ENCODE results near the gene ZBTB39. TPM values are rescaled to one million over a fixed set of nuclear protein-coding genes. Genes with fewer than 3 reads are reported as not detected.
A peak's percentile ranks its signal among the peaks of the same experiment; 100 is the strongest.

ZBTB39 gene
- total RNA-seq, 2 experiments from 2014 or later = 5.1 to 5.5 TPM

DNA sequence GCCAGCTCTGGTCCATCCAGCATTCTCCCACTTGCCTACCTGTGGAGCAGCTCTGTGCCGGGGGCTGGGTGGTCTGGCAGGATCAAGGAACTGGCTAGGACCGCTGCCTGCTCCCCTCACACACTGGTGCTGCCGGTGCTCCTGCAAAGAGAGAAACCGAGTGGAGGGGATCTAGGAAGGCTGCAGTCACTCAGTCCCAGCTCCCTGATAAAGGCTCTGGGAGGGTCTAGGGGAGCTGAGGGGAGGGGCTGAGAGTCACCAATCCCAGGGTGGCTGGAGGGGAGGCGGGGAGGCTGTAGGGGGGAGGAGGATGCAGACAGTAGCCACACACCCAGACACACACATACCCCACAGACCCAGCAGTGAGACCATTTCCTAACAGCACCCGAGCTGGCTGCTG is 10.0 kb upstream of the ZBTB39 start, which contains the start of gene TAC3:
TSS of gene TAC3 (minus strand) at position 182 of the 400 bp plus-strand sequence. CDS start 732 bp downstream, outside the sequence.
- ATAC-seq (no peak), DNase-seq (no peak)
- Mint-ChIP-seq H3K4me1 (ENCODE audit: low read depth) (peaks cover 17% of the 10 kb centered on the region), H3K36me3 (ENCODE audit: low read depth) (no peaks in the 10 kb centered on the region), H3K27me3 (no peaks in the 10 kb centered on the region), H3K27ac (no peak within 1 kb of the TSS), H3K9me3 (no peaks in the 10 kb centered on the region), H3K4me3 (no peak within 1 kb of the TSS)
- CTCF ChIA-PET = interaction anchor here (0.7 to 5.0 kb wide), 10 partner anchors 8 to 167 kb away, joined by 3 to 25 read pairs (median 4); no protein-coding TSS in a partner anchor
- intact Hi-C loops (cut with micrococcal nuclease) = no loop called here
- POLR2A ChIA-PET = interaction anchor here (0.9 to 1.7 kb wide), 4 partner anchors 9 to 291 kb away, joined by 3 to 5 read pairs (median 4); partner anchors contain the start of gene NACA
- TF ChIP-seq, protein P1, sequence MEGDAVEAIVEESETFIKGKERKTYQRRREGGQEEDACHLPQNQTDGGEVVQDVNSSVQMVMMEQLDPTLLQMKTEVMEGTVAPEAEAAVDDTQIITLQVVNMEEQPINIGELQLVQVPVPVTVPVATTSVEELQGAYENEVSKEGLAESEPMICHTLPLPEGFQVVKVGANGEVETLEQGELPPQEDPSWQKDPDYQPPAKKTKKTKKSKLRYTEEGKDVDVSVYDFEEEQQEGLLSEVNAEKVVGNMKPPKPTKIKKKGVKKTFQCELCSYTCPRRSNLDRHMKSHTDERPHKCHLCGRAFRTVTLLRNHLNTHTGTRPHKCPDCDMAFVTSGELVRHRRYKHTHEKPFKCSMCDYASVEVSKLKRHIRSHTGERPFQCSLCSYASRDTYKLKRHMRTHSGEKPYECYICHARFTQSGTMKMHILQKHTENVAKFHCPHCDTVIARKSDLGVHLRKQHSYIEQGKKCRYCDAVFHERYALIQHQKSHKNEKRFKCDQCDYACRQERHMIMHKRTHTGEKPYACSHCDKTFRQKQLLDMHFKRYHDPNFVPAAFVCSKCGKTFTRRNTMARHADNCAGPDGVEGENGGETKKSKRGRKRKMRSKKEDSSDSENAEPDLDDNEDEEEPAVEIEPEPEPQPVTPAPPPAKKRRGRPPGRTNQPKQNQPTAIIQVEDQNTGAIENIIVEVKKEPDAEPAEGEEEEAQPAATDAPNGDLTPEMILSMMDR (IDR thresholded peaks at IDR 0.05) = no peak

DNA sequence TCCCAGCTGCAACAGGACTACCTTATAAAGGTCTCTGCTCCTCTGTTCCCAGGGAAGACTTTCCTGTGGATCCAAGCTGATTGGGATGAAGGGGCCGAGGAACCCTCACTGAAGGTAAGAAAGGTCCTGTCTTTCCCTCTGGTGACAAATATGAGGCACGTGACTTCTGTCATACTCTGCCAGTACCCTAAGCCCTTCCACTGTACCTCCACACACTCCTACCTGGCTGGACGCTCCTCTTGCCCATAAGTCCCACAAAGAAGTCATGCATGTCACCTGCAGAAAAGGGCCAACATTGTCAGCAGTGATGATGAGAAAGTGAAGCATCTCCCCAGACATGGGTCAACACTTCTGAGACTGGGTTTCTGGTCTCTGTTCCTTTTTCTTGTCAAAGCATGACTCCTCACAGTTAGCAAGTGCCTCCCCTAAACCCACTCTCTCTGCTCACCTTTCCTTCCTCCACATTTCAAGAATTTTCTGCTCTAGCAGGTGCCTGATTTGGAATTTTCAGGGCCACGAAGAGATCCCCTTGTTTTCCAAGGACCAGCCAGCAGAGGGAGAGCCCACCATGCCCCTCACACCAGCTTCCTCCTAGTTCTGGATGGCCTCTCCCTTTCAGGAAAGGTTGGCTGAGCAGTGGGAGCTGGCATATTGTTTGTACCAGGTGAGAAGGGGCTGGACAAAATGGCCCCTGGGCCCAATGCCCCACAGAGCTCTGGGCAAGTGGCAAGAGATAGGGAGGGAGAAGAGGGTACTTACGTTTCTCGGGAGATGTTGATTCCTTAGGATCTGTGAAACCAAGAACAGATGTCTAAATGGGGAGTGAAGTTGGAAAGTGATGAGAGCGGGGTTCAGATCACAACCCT is 6.5 kb upstream of the ZBTB39 start:
- intact Hi-C loops (cut with micrococcal nuclease) = no loop called here
- DNase-seq (no peak), ATAC-seq (no peak)
- no peaks in the 10 kb centered on the region for H3K36me3 Mint-ChIP-seq (ENCODE audit: low read depth)
- ChIA-PET CTCF (interaction anchor here (0.6 to 3.9 kb wide), 7 partner anchors 11 to 292 kb away, joined by 3 to 23 read pairs (median 5); no protein-coding TSS in a partner anchor), POLR2A (interaction anchor here (0.5 to 0.9 kb wide), 4 partner anchors 14 to 75 kb away, joined by 3 read pairs; partner anchors contain the start of gene MYO1A)
- H3K4me1 Mint-ChIP-seq (ENCODE audit: low read depth) = peaks cover 23% of the 10 kb centered on the region
- no peak overlapping the region for H3K27ac Mint-ChIP-seq
- H3K4me3 Mint-ChIP-seq = no peak overlapping the region
- TF ChIP-seq, protein P1 (IDR thresholded peaks at IDR 0.05) = no peak
- H3K27me3 Mint-ChIP-seq = no peaks in the 10 kb centered on the region
- no peaks in the 10 kb centered on the region for H3K9me3 Mint-ChIP-seq

DNA sequence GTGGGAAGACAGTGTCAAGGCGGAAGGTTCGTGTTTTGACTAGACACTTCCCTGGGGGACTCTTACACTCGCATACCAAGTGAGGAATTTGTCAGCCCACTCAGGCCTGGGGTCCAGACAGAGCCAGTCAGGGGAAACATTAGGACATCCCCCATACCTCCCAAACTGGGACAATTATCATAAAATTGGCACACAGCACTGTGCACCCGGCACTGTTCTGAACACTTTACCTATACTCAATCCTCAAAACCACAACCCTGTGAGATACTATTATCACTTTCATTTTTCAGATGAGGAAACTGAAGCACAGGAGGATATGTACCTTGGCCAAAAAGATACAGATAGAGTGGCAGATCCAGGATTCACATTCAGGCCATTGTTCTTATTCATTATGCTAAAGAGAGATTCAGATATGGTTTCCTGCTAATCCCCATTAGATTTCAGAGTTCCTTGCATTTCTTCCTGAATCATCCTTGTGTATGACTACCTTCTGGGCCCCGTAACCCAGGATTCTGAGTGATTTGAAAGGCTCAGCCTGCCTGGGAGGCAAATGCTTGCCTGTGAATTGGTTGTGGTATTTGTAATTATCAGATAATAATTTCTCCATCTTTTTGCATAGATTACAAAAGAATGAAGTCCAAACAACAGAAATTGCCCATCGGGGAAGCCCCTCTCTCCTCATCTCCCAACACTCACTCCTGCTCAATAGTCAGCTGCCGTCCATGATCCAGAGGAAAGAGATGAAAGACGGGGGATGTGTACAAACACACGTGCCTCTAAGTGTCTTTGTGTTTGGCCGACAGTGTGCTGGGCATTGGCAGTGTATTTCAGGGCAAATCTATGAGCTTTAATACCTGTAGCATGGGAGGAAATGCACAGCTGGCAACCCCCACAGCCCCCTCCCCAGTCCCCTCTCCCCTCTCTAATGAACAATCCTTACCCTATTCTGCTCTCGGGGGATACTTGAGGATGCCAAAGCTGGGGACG is 5.4 kb upstream of the ZBTB39 start:
- intact Hi-C loops (cut with micrococcal nuclease) = no loop called here

DNA sequence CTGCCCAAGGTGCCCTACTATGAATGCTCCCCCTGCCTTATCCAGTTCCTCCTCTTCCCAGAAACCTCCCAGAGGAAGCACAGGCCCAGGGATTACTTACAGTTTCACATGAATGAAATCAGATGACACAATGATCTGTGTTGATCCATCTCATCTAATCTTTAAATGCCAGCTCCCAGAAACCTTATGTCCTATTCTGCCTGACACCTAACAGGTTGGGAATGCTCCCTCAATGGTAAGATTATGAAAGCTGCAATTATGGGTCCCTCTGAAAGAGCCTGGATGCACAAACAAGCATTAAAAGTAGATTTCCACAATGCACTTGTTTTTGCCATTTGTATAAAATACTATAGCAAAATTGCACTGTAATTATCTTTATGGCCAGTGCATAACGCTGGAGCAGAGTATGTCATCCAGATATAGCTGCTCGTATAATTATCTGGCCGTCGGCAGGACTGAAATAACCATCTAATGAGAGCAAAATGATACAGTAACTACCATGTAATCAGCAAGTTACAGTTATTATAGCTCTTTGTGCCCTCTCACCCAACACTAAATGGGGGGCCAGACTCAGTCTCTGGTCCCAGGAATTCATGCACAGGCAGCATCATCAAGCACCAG is 4.4 kb upstream of the ZBTB39 start:
- DNase-seq (no peak), ATAC-seq (no peak)
- Mint-ChIP-seq H3K4me1 (ENCODE audit: low read depth) (peaks cover 34% of the 10 kb centered on the region), H3K36me3 (ENCODE audit: low read depth) (no peaks in the 10 kb centered on the region), H3K4me3 (no peak overlapping the region), H3K27me3 (no peaks in the 10 kb centered on the region), H3K9me3 (no peaks in the 10 kb centered on the region), H3K27ac (no peak overlapping the region)
- intact Hi-C loops (cut with micrococcal nuclease) = no loop called here
- ChIA-PET CTCF (interaction anchor here (0.6 to 3.9 kb wide), 14 partner anchors 9 to 203 kb away, joined by 3 to 23 read pairs (median 3); no protein-coding TSS in a partner anchor), POLR2A (interaction anchor here (0.9 to 1.0 kb wide), 2 partner anchors 100 to 229 kb away, joined by 3 read pairs; partner anchors contain the start of gene STAT6)
- TF ChIP-seq, protein P1 (IDR thresholded peaks at IDR 0.05) = no peak

More for the DNA sequence above, 5.4 kb upstream of the ZBTB39 start:
- H3K36me3 Mint-ChIP-seq (ENCODE audit: low read depth) = no peaks in the 10 kb centered on the region
- peak; percentile 70 for ATAC-seq
- no peak overlapping the region for H3K27ac Mint-ChIP-seq
- H3K9me3 Mint-ChIP-seq = no peaks in the 10 kb centered on the region
- no peaks in the 10 kb centered on the region for H3K27me3 Mint-ChIP-seq
- peaks cover 33% of the 10 kb centered on the region for H3K4me1 Mint-ChIP-seq (ENCODE audit: low read depth)
- ChIA-PET CTCF (interaction anchor here (0.6 to 3.9 kb wide), 12 partner anchors 9 to 291 kb away, joined by 3 to 23 read pairs (median 3); no protein-coding TSS in a partner anchor), POLR2A (interaction anchor here (0.5 to 1.0 kb wide), 5 partner anchors 13 to 99 kb away, joined by 3 read pairs; partner anchors contain the start of genes MYO1A and STAT6)
- TF ChIP-seq, protein P1 (IDR thresholded peaks at IDR 0.05) = no peak
- peak; percentile 42 for DNase-seq
- H3K4me3 Mint-ChIP-seq = no peak overlapping the region
